ENCODE data around the gene AKAP17A.
"Not testable (repeated sequence)": the region's sequence is repeated elsewhere in the genome, so short reads cannot be mapped to it uniquely, and the experiment has no call there.

The AKAP17A gene

GRCh38 chrX:1602299-1602698 lies 10.9 kb downstream of the AKAP17A start:
- DNase-seq (ENCODE audit: low read depth), result no peak

GRCh38 chrX:1606496-1606895 lies 15.1 kb downstream of the AKAP17A start:
- no peak for DNase-seq (ENCODE audit: low read depth)

- DNase-seq (ENCODE audit: low read depth), result no peak
Observed at GRCh38 chrX:1609311-1609710, 17.9 kb downstream of the AKAP17A start.

GRCh38 chrX:1609762-1610161 lies 18.4 kb downstream of the AKAP17A start:
- no peak for DNase-seq (ENCODE audit: low read depth)

- DNase-seq (ENCODE audit: low read depth), result no peak
Observed at GRCh38 chrX:1610166-1610565, 18.8 kb downstream of the AKAP17A start.

GRCh38 chrX:1610736-1611135 lies 19.3 kb downstream of the AKAP17A start:
- DNase-seq (ENCODE audit: low read depth), result no peak

- no peak for DNase-seq (ENCODE audit: low read depth)
Observed at GRCh38 chrX:1612641-1613286, 21.4 kb downstream of the AKAP17A start.

- DNase-seq (ENCODE audit: low read depth), result no peak
Observed at GRCh38 chrX:1614927-1615326, 23.5 kb downstream of the AKAP17A start, which contains the start of gene ASMT. ASMT (plus strand) TSS chrX:1615059; CDS start chrX:1615200, 141 bp downstream.

GRCh38 chrX:1618689-1619088 lies 27.3 kb downstream of the AKAP17A start:
- no peak for DNase-seq (ENCODE audit: low read depth)

- DNase-seq (ENCODE audit: low read depth), result no peak
Observed at GRCh38 chrX:1623691-1624090, 32.3 kb downstream of the AKAP17A start.

- DNase-seq (ENCODE audit: low read depth), result not testable (repeated sequence)
Observed at GRCh38 chrX:1624158-1624860, 32.9 kb downstream of the AKAP17A start.

GRCh38 chrX:1624861-1625215 lies 33.4 kb downstream of the AKAP17A start:
- DNase-seq (ENCODE audit: low read depth), result not testable (repeated sequence)

- DNase-seq (ENCODE audit: low read depth), result no peak
Observed at GRCh38 chrX:1629244-1629643, 37.8 kb downstream of the AKAP17A start.

- DNase-seq (ENCODE audit: low read depth), result no peak
Observed at GRCh38 chrX:1646009-1646408, 54.6 kb downstream of the AKAP17A start.

- no peak for DNase-seq (ENCODE audit: low read depth)
Observed at GRCh38 chrX:1649621-1650020, 58.2 kb downstream of the AKAP17A start.

All from activated T-helper 9 cell treated with anti-CD3 and anti-CD28 coated beads, Interleukin-2, amount 50 U/mL, for 16 hours (primary cell).